Measurements from ENCODE around the gene HSD17B1. TPM values are rescaled to one million over a fixed set of nuclear protein-coding genes. Genes with fewer than 3 reads are reported as not detected.
"Not testable (repeated sequence)": the region's sequence is repeated elsewhere in the genome, so short reads cannot be mapped to it uniquely, and the experiment has no call there.

The HSD17B1 gene
- total RNA-seq, 1 donor from 2014 or later: 1.1 TPM

DNA sequence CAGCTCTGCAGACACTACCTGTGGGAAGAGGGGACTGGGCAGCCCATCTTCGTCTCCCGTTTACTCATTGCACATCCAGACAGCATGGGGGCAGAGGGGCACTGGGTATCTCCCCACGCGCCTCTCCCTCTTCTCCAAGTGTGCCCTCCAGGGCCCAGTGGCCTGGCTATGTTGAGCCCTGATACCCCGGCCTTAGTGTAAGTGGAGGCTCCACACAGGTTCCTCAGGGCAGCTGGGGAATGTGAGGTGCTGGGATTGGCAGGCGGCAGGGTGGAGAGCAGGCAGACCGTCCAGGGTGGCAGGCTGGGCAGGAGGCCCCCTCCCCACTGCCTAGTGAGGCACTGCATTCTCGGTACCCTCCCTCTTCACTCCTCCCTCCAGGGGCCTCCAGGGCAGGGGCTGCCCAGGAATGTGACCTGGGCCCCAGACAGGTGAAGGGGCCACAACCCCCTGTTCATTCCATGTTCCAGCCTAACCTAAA, 29.9 kb upstream of the HSD17B1 start:
- no peak for DNase-seq (ENCODE audit: extremely low read depth, low read depth, low spot score)

- DNase-seq (ENCODE audit: extremely low read depth, low read depth, low spot score): no peak
Observed at GRCh38 chr17:42525221-42525620, 27.5 kb upstream of the HSD17B1 start.

GRCh38 chr17:42526031-42526444, 26.7 kb upstream of the HSD17B1 start:
- DNase-seq (ENCODE audit: extremely low read depth, low read depth, low spot score): peak; percentile 71

DNA sequence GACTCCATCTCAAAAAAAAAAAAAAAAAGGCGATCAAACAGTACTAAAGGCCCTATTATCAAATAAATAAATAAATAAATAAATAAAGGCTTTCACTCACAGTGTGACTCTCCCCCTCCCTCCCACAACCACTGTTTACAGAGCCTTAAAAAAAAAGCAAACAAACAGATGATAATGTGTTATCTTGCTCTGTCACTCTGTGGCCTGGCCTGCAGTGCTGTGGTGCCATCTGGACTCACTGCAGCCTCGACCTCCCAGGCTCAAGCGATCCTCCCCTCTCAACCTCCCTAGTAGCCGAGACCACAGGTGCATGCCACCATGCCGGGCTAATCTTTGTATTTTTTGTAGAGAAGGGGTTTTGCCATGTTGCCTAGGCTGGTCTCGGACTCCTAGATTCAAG, 24.8 kb upstream of the HSD17B1 start:
- no peak for DNase-seq (ENCODE audit: extremely low read depth, low read depth, low spot score)

DNA sequence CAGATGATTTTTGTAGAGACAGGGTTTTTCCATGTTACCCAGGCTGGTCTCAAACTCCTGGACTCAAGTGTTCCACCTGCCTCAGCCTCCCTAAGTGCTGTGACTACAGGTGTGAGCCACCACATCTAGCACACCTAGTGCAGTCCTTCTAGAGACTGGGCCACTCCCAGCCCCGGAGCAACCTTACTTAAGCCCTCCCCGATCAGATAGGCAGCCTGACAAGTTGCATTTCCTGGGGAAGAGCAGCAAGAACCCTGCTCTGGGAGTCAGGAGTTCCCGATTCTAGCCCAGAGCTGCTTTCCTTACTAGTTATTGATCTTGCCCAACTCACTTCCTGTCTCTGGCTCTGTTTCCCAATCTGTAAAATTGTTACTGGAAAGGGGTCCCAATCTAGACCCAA, 23.7 kb upstream of the HSD17B1 start:
- no peak for DNase-seq (ENCODE audit: extremely low read depth, low read depth, low spot score)

GRCh38 chr17:42530952-42531454, 21.7 kb upstream of the HSD17B1 start:
- no peak for DNase-seq (ENCODE audit: extremely low read depth, low read depth, low spot score)

DNA sequence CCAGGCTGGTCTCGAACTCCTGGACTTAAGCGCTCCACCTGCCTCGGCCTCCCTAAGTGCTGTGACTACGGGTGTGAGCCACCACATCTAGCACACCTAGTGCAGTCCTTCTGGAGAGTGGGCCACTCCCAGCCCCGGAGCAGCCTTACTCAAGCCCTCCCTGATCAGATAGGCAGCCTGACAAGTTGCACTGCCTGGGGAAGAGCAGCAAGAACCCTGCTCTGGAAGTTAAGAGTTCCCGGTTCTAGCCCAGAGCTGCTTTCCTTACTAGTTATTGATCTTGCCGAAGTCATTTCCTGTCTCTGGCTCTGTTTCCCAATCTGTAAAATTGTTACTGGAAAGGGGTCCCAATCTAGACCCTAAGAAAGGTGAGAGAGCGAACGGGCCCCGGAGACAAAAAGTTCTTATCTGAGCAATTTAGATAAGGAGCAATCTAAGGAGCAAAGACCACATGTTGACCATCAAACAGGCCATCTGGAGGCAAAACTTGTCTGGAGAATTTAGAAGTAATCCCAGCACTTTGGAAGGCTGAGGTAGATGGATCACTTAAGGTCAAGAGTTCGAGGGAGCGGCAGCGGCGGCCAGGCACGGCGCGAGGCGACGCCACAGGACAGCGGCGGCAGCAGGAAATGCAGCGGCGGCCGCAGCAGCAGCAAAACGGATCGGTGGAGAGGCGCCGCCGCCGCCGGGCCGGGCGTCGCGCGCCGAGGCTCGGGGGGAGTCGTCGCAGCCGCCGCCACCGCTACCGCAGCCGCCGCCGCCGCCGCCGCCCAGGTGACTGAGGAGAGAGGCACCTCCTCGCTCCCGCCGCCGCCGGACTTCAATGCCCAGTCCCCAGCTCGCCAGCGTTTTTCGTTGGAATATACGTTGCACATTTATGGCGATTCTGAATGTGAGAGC, 21.0 kb upstream of the HSD17B1 start:
- no peak for DNase-seq (ENCODE audit: extremely low read depth, low read depth, low spot score)

- DNase-seq (ENCODE audit: extremely low read depth, low read depth, low spot score): no peak
Observed at GRCh38 chr17:42535155-42536047, 17.3 kb upstream of the HSD17B1 start.

DNA sequence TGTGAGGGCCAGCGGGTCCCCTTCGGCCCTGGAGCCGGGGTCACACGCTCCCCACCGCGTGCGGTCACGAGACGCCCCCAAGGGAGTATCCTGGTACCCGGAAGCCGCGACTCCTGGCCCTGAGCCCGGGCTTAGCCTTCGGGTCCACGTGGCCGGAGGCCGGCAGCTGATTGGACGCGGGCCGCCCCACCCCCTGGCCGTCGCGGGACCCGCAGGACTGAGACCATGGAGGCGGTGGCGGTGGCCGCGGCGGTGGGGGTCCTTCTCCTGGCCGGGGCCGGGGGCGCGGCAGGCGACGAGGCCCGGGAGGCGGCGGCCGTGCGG, 16.7 kb upstream of the HSD17B1 start, which contains the start of gene NAGLU:
NAGLU (plus strand) TSS at position 194 of the 324 bp plus-strand sequence; CDS start at position 226, 32 bp downstream.
- no peak for DNase-seq (ENCODE audit: extremely low read depth, low read depth, low spot score)

DNA sequence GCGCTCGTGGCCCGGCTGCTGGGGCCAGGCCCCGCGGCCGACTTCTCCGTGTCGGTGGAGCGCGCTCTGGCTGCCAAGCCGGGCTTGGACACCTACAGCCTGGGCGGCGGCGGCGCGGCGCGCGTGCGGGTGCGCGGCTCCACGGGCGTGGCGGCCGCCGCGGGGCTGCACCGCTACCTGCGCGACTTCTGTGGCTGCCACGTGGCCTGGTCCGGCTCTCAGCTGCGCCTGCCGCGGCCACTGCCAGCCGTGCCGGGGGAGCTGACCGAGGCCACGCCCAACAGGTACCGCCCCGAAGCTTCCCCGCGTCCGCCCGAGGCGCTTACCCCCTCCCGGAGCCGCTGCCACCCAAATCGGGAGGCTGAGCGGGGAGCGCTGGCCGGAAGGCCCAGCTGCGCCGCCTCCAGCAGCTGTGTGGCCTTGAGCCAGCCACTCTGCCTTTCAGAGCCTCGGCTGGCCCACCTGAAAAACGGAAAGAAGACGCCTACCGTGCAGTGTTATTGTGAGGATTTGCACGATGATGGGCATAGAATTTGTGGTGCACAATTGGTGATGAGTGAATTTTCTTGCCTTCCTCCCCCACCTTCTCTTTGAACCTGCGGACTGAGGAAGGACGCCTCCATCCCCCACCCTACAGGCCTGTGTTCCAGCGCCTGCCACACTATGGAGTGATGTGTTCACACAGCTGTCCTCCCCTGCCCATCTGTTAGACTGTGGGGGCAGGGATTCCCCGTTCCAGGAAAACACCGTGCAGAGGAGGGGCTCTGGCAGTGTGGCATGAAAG, 16.2 kb upstream of the HSD17B1 start:
- no peak for DNase-seq (ENCODE audit: extremely low read depth, low read depth, low spot score)

GRCh38 chr17:42537156-42537805, 15.4 kb upstream of the HSD17B1 start:
- no peak for DNase-seq (ENCODE audit: extremely low read depth, low read depth, low spot score)

- DNase-seq (ENCODE audit: extremely low read depth, low read depth, low spot score): no peak
Observed at GRCh38 chr17:42537826-42538451, 14.8 kb upstream of the HSD17B1 start.

GRCh38 chr17:42538482-42538881, 14.2 kb upstream of the HSD17B1 start:
- DNase-seq (ENCODE audit: extremely low read depth, low read depth, low spot score): no peak

GRCh38 chr17:42540558-42540957, 12.2 kb upstream of the HSD17B1 start:
- not testable (repeated sequence) for DNase-seq (ENCODE audit: extremely low read depth, low read depth, low spot score)

DNA sequence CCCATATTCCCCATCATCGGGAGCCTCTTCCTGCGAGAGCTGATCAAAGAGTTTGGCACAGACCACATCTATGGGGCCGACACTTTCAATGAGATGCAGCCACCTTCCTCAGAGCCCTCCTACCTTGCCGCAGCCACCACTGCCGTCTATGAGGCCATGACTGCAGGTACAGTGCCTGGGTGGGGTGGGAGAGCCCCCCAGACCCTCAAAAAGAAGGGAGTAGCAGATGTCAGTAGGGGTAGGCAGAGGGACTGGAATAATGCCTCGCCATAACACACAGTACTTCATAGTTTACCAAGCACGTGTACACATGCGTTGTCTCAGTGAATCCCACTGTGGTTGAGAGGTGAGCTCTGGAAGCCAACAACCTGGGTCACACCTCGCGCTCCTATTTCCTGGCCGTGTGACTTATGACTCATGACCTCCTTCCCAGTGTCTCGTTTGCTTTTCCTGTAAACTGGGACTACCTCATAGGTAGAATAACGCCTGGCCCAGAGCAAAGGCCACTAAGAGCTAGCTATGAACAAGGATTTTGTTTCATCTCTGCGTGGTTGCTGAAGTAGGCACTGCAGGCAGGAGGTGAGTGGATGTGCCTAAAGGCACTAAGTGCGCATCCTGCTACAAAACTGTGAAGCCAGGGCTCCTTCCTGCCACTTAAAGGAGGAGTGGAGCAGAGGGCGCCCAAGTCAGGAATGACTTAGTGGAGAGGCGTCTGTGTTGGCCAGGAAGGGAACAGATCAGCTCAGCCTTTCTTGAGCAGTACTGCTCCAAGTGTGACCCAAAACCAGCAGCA, 11.5 kb upstream of the HSD17B1 start:
- no peak for DNase-seq (ENCODE audit: extremely low read depth, low read depth, low spot score)

- DNase-seq (ENCODE audit: extremely low read depth, low read depth, low spot score): no peak
Observed at GRCh38 chr17:42543190-42544079, 9.3 kb upstream of the HSD17B1 start.

DNA sequence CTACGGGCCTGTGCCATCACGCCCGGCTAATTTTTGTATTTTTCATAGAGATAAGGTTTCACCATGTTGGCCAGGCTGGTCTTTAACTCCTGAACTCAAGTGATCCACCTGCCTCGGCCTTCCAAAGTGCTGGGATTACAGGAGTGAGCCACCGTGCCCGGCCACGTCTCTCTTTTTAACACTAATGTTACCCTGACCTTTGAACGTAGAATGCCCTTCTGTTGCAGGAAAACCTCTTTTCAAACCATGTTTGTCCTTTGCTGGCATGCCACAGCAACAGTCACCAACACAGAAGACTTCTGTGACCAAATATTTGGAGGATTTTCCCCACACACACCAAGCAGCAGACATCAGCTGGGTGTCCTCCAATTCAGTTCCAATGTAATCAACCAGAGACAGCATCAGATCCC, 7.8 kb upstream of the HSD17B1 start:
- no peak for DNase-seq (ENCODE audit: extremely low read depth, low read depth, low spot score)

Measured in glomerular endothelial cell (primary cell).